H9 (cell line): ENCODE results near the gene KCNS3. TPM values are rescaled to one million over a fixed set of nuclear protein-coding genes. Genes with fewer than 3 reads are reported as not detected.

Experiments used
- DNase-seq: peaks from one replicate; pipeline ENCODE4 v3.0.0-alpha.2; 2017
- H2AFZ ChIP-seq: one replicate; pipeline ENCODE4 v1.6.1; 2013; ENCODE audit warnings: mild to moderate bottlenecking, low read length, control low read depth, moderate library complexity
- H2AK5ac ChIP-seq: 2 replicates; pipeline ENCODE4 v1.6.1; 2013; ENCODE audit warnings: low read length, control low read depth, mixed read lengths; ENCODE audit not compliant: insufficient read length
- H2BK120ac ChIP-seq: one replicate; pipeline ENCODE4 v1.6.1; 2013; ENCODE audit warnings: low read depth, mild to moderate bottlenecking, low read length, control low read depth, inconsistent platforms; ENCODE audit not compliant: poor library complexity, severe bottlenecking
- H2BK12ac ChIP-seq: 2 replicates; pipeline ENCODE4 v1.6.1; 2013; ENCODE audit warnings: low read length, control low read depth, mixed read lengths, low read depth; ENCODE audit not compliant: insufficient read length
- H2BK15ac ChIP-seq: 2 replicates; pipeline ENCODE4 v1.6.1; 2013; ENCODE audit warnings: low read depth, low read length, control low read depth
- H2BK20ac ChIP-seq: one replicate; pipeline ENCODE4 v1.6.1; 2013; ENCODE audit warnings: low read depth, mild to moderate bottlenecking, low read length, control low read depth, inconsistent platforms; ENCODE audit not compliant: poor library complexity, severe bottlenecking
- H2BK5ac ChIP-seq: 2 replicates; pipeline ENCODE4 v1.6.1; 2013; ENCODE audit warnings: low read length, control low read depth, mixed read lengths; ENCODE audit not compliant: insufficient read length
- H3K14ac ChIP-seq: 2 replicates; pipeline ENCODE4 v1.6.1; 2013; ENCODE audit warnings: low read length, control low read depth; ENCODE audit not compliant: insufficient read depth
- H3K18ac ChIP-seq: 2 replicates; pipeline ENCODE4 v1.6.1; 2013; ENCODE audit warnings: low read depth, mild to moderate bottlenecking, mixed read lengths, low read length, control low read depth; ENCODE audit not compliant: insufficient read length
- H3K23ac ChIP-seq: 2 replicates; pipeline ENCODE4 v1.6.1; 2013; ENCODE audit warnings: low read length, control low read depth, mixed read lengths, low read depth; ENCODE audit not compliant: insufficient read length
- H3K23me2 ChIP-seq: 2 replicates; pipeline ENCODE4 v1.6.1; 2013; ENCODE audit warnings: low read depth, mild to moderate bottlenecking, mixed read lengths, low read length, control low read depth; ENCODE audit not compliant: insufficient read length, poor library complexity, severe bottlenecking
- H3K27ac ChIP-seq: 2 replicates; pipeline ENCODE4 v1.5.1; 2013; ENCODE audit warnings: low read length, control low read depth, mixed read lengths, low read depth; ENCODE audit not compliant: insufficient read length
- H3K27me3 ChIP-seq: 2 replicates; pipeline ENCODE4 v1.6.1; 2013; ENCODE audit warnings: low read length, control low read depth, inconsistent platforms; ENCODE audit not compliant: insufficient read depth
- H3K4ac ChIP-seq: 2 replicates; pipeline ENCODE4 v1.6.1; 2013; ENCODE audit warnings: low read depth, mild to moderate bottlenecking, control low read depth, inconsistent platforms, low read length, moderate library complexity
- H3K4me1 ChIP-seq: 2 replicates; pipeline ENCODE4 v1.6.1; 2013; ENCODE audit warnings: low read length, control low read depth, inconsistent platforms; ENCODE audit not compliant: insufficient read depth
- H3K4me2 ChIP-seq: 2 replicates; pipeline ENCODE4 v1.6.1; 2013; ENCODE audit warnings: low read length, control low read depth, mixed read lengths; ENCODE audit not compliant: insufficient read length, insufficient read depth
- H3K56ac ChIP-seq: 2 replicates; pipeline ENCODE4 v1.6.1; 2013; ENCODE audit warnings: low read depth, mild to moderate bottlenecking, mixed read lengths, low read length, control low read depth; ENCODE audit not compliant: insufficient read length
- H3K79me1 ChIP-seq: 2 replicates; pipeline ENCODE4 v1.6.1; 2013; ENCODE audit warnings: low read depth, mild to moderate bottlenecking, moderate library complexity, low read length, control low read depth, inconsistent platforms; ENCODE audit not compliant: insufficient read depth, poor library complexity, severe bottlenecking
- H3K79me2 ChIP-seq: 2 replicates; pipeline ENCODE4 v1.6.1; 2013; ENCODE audit warnings: low read length, control low read depth, inconsistent platforms; ENCODE audit not compliant: insufficient read depth
- H3K9ac ChIP-seq: 2 replicates; pipeline ENCODE4 v1.6.1; 2013; ENCODE audit warnings: low read length, control low read depth, mixed read lengths; ENCODE audit not compliant: insufficient read length; ENCODE audit errors: extremely low read depth
- H3K9me3 ChIP-seq: one replicate; pipeline ENCODE4 v1.6.1; 2013; ENCODE audit warnings: low read depth, low read length, inconsistent platforms; ENCODE audit not compliant: control insufficient read depth
- H3T11ph ChIP-seq: one replicate; pipeline ENCODE4 v1.6.1; 2013; ENCODE audit warnings: mild to moderate bottlenecking, low read length, control low read depth, inconsistent platforms
- H4K20me1 ChIP-seq: one replicate; pipeline ENCODE4 v1.6.1; 2013; ENCODE audit not compliant: control insufficient read depth, insufficient read length, insufficient read depth
- H4K5ac ChIP-seq: 2 replicates; pipeline ENCODE4 v1.6.1; 2013; ENCODE audit warnings: low read depth, mild to moderate bottlenecking, mixed read lengths, low read length, control low read depth; ENCODE audit not compliant: insufficient read length
- H4K8ac ChIP-seq: replicated peaks from 2 replicates; pipeline ENCODE4 v1.6.1; 2013; ENCODE audit warnings: low read length, control low read depth, mixed read lengths, low read depth; ENCODE audit not compliant: insufficient read length
- H4K91ac ChIP-seq: 2 replicates; pipeline ENCODE4 v1.6.1; 2013; ENCODE audit warnings: low read depth, mild to moderate bottlenecking, moderate library complexity, mixed read lengths, low read length, control low read depth; ENCODE audit not compliant: insufficient read length
- H3K27ac Mint-ChIP-seq, 3 experiments: 2 replicates in 2 of 3; 3 replicates in 1 of 3; pipeline ENCODE4 v1.8.0; 2020 to 2021; ENCODE audit warnings: mixed read lengths in 3 of 3, mild to moderate bottlenecking in 1 of 3, moderate library complexity in 1 of 3
- H3K27me3 Mint-ChIP-seq: 2 replicates; pipeline ENCODE4 v1.8.0; 2021; ENCODE audit warnings: low read depth, mild to moderate bottlenecking, moderate library complexity, mixed read lengths
- H3K36me3 Mint-ChIP-seq, 3 experiments: 2 replicates in 2 of 3; 3 replicates in 1 of 3; pipeline ENCODE4 v1.8.0; 2020 to 2021; ENCODE audit warnings: low read depth in 3 of 3, mixed read lengths in 3 of 3; ENCODE audit not compliant: insufficient read depth in 1 of 3
- H3K4me1 Mint-ChIP-seq, 2 experiments: 2 replicates each; pipeline ENCODE4 v1.8.0; 2020; ENCODE audit warnings: mixed read lengths in 2 of 2
- H3K4me3 Mint-ChIP-seq, 2 experiments: 2 replicates in 1 of 2; 3 replicates in 1 of 2; pipeline ENCODE4 v1.8.0; 2020 to 2021; ENCODE audit warnings: mild to moderate bottlenecking in 2 of 2, mixed read lengths in 2 of 2, moderate library complexity in 1 of 2
- H3K9me3 Mint-ChIP-seq, 2 experiments: 2 replicates in 1 of 2; 3 replicates in 1 of 2; pipeline ENCODE4 v1.8.0; 2020; ENCODE audit warnings: mild to moderate bottlenecking in 2 of 2, mixed read lengths in 2 of 2, moderate library complexity in 1 of 2
- CTCF ChIP-seq: fragments of 200-600 bp; sonication (generic); conservative IDR thresholded peaks from 3 replicates; pipeline ENCODE4 v1.8.0; 2021; ENCODE audit warnings: antibody characterized with exemption, mild to moderate bottlenecking
- WGBS: extraction: QIAGEN DNeasy Blood & Tissue Kit; methylation state at CpG from one replicate; pipeline ENCODE4 v1.1.7; 2013; ENCODE audit warnings: missing lambda C conversion rate, low lambda C conversion rate, mixed read lengths; ENCODE audit not compliant: insufficient read length; ENCODE audit errors: extremely low coverage; 5-methylcytosine and 5-hydroxymethylcytosine counted together
- total RNA-seq: library from RNA; stranded (reverse); gene quantifications from 2 replicates; pipeline ENCODE4 v1.2.1, GENCODE V29; 2021

Gene KCNS3
- total RNA-seq, 1 experiment from 2014 or later: 8.0 TPM

DNA sequence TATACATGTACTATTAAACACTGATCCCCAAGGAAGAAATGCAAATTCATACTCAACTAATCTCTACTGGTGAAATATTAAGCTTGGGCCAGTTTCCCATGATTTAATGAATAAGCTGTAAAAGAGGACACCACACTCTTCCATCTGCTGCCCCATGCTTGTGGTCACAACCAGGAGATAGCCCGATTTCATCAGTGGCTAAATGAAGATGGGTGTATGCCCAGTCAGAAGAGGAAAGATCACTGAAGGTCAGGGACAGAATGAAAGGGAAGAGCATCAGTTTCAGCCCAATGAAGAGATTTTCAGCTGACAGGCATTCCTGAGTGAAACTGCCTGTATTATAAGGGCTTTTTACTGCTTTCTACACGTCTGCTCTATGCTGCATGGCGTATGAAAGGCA, 103.5 kb downstream of the KCNS3 start:
- H3K36me3 Mint-ChIP-seq: no peaks in the 10 kb centered on the region
- Histone ChIP-seq H3K14ac (no peak overlapping the region), H3T11ph (no peak overlapping the region), H3K18ac (no peak overlapping the region), H3K56ac (no peak overlapping the region), H2BK12ac (no peak overlapping the region), H3K4ac (no peak overlapping the region), H4K20me1 (no peaks in the 10 kb centered on the region), H4K5ac (no peak overlapping the region), H2BK15ac (no peak overlapping the region), H3K9ac (no peak overlapping the region), H3K4me1 (no peaks in the 10 kb centered on the region), H4K8ac (no peak overlapping the region), H3K4me2 (no peak overlapping the region), H2BK120ac (no peak overlapping the region), H3K27me3 (no peaks in the 10 kb centered on the region), H3K27ac (no peak overlapping the region), H2AK5ac (no peak overlapping the region), H3K23me2 (no peaks in the 10 kb centered on the region), H4K91ac (no peak overlapping the region), H2BK20ac (no peak overlapping the region), H3K23ac (no peak overlapping the region), H3K9me3 (no peaks in the 10 kb centered on the region), H3K79me1 (no peaks in the 10 kb centered on the region), H2BK5ac (no peak overlapping the region), H2AFZ (no peak overlapping the region), H3K79me2 (no peaks in the 10 kb centered on the region)
- no peaks in the 10 kb centered on the region for H3K27me3 Mint-ChIP-seq
- no peak for DNase-seq
- no peak overlapping the region for H3K4me3 Mint-ChIP-seq
- no peak for TF ChIP-seq CTCF
- no CpG with 5 or more reads among the region's 3 CpGs for WGBS
- H3K27ac Mint-ChIP-seq: no peak overlapping the region
- no peaks in the 10 kb centered on the region; a peak in 1 of 5 replicates for H3K9me3 Mint-ChIP-seq
- H3K4me1 Mint-ChIP-seq: peaks cover 2 to 4% of the 10 kb centered on the region in 2 experiments; a peak in 1 of 4 replicates

Other genes starting within 250 kb of the KCNS3 start
- gene SMC6, start 124.9 kb upstream of the KCNS3 start, total RNA-seq: 40.3 and 41.9 TPM in 2 replicates
- 28.1 and 28.4 TPM in 2 replicates for gene GEN1, start 124.5 kb upstream of the KCNS3 start, total RNA-seq
- gene MSGN1, start 62.2 kb upstream of the KCNS3 start, total RNA-seq: not detected in 2 replicates